HG03175 (cell line): ENCODE results near the gene PKHD1.

ENCODE experiments used
- ATAC-seq: cut with Tn5 transposase; IDR thresholded peaks from one replicate; pipeline ENCODE4 v1.9.1; 2021; ENCODE audit warnings: mild to moderate bottlenecking, moderate library complexity; ENCODE audit not compliant: unreplicated experiment

PKHD1 gene

DNA sequence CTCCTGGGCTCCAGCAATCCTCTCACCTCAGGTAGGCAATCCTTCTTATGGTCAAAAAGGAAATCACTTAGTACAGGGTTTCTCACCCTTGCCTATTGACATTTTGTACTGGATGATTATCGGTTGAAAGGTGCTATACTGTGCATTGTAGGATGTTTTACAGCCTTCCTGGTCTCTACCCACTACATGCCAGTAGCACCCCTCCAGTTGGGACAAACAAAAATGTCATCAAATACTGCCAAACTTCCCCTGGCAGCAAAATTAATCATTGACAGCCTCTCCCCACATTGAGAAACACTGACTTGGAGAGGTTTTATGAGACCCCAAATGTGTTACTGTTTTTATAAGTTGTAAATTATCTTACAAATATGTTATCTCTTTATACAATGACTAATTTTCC is 368.1 kb downstream of the PKHD1 start:
- ATAC-seq: no peak

GRCh38 chr6:51718533-51718932 is 368.9 kb downstream of the PKHD1 start:
- ATAC-seq: no peak

GRCh38 chr6:51717477-51717876 is 369.9 kb downstream of the PKHD1 start:
- no peak for ATAC-seq

DNA sequence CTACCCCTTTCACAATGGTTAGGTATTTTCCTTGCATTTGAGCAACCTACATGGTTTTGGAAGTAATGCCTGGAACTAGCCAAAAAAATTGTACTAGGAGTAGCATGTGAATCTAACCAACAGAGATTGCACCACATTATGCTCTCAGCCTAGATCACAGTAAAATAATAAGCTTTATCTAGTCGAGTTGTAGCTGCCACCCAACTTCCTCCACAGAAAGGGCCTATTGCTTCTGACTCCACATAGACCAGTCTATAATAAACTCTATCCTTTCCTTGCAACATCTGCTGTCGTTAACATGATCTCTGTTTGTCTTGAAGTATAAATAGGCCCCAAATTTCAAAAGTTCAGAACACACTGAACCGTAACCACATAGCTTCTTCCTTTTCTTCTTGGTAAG is 375.5 kb downstream of the PKHD1 start:
- no peak for ATAC-seq

DNA sequence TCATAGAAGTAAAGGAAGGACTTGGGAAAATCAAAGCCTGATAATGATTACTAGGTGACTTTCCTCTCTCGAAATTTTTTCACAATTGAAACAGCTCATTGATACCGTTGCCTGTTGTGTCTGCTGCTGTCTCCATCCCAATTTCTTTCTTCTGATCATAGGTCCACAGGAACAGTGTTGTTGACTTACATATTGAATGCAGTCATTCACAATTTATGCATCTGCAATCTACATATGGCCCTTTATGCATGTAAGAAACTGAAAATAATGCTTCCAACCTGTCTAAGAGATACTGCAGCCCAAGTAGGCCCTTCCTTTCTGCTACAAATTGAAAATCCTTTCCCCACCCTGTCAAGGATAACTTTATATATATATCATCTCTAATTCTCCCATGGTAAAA is 381.3 kb downstream of the PKHD1 start:
- no peak for ATAC-seq

DNA sequence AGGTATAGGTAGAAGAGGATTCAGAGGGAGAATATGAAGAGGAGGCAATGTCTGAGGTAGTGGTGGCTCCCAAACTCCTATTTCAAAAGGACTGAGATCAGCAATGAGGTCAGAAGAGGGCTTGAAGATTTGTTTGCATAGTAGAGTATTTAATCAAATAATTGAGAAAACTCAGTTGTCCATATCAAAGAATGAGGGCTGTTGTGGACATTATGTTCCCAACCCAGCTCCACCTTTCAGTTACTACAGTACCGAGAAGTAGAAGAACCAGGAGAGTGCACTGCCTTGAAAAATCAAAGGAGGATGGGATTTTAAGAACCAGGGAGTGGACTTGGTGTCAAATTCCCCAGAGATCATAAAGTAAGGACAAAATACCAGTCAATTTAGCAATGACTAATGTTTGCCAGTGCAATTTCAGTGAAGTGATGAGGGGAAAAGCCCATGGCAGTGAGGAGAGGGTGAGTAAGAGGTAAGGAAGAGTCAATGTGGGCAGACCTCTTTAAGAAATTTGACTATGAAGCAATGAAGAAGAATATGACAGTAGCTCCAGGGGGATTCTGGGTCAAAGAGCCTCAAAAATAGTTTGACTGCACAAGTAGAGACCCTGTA is 382.4 kb downstream of the PKHD1 start:
- no peak for ATAC-seq

GRCh38 chr6:51702851-51703250 is 384.6 kb downstream of the PKHD1 start:
- no peak for ATAC-seq

DNA sequence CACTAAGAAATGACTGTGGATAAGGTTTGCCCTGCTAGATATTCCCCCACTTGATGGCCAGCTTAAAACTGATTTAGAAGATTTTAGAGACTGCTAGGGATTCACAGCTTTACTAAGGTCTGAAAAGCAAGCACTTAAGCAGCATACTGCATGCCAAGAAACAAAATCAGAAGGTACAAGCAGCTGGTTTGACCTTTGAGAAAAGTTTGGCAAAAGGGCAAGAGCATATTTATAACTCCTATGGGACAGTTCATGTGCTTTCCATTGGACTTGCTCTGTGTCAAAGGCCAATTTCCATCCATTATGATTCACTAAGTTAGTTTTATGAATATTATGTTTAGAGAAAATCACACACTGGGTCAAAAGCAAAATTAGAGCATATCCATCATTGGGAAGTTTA is 402.8 kb downstream of the PKHD1 start:
- ATAC-seq: no peak

- ATAC-seq: no peak
These were observed 403.4 kb downstream of the PKHD1 start for GRCh38 chr6:51684038-51684437.

DNA sequence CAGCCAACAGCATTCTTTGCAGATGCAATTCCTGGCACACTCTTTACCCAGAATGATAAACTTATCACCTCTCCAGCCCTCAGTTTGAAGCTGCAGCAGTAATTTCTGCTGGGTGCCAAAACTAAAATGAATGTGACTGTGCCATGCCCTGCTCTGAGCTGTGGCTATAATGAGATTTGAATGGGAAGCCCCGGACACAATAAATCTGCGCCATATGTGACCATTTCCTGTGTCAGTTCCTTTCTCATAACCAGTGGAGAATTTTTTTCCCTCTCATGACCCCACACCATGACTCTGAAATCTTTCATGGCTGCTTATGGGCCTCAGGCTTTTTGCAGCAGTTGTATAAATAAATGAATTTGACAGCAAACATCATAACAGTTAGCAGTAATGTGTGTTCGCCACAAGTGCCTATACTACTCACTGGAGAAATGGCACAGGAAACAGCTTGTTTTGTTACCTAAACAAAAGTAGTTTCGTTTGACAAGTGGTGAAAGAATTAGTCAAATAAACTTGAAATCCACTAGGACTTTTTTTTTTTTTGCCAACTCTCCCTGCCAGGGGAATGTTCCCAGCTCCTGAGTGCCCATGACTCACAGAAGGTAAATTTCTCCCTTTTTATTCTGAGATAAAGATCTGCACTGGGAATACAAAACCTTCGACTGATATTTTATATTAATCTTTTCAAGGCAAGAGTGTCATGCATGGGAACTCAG is 408.4 kb downstream of the PKHD1 start:
- ATAC-seq: peak; percentile 78

DNA sequence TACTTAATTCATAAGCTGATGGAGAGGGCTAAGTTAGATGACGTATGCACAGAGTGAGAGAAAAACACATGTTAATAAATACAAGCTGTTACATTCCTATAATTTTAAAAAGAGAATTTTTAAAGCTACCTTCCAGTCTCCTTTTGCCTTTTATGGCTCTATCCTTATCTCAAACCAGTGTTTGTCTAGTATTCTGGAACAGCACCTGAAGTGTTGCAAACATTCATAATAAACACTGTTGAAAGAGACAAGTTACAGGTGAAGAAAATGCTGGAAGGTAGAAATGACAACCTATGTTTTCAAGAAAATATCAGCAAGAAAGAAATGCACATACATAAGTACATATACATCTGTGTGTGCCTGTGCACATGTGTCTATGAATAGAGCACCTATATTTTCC is 409.1 kb downstream of the PKHD1 start:
- no peak for ATAC-seq

DNA sequence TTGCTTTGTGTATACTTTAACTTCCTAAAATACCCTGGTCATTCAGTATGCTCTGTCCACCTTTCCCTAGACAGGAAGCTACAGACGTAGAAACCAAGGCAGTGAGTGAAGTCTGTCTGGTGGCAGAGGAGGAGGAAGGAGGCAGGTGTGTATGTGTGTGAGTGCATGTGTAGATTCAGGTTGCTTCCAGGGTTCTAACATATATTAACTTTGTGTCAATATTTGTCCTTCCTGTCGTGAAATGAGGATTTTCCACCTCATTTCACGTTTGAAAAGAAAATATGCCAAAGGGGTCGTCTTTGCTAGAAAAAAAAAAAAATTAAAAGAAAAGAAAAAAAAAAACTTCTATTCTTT is 411.5 kb downstream of the PKHD1 start:
- no peak for ATAC-seq

DNA sequence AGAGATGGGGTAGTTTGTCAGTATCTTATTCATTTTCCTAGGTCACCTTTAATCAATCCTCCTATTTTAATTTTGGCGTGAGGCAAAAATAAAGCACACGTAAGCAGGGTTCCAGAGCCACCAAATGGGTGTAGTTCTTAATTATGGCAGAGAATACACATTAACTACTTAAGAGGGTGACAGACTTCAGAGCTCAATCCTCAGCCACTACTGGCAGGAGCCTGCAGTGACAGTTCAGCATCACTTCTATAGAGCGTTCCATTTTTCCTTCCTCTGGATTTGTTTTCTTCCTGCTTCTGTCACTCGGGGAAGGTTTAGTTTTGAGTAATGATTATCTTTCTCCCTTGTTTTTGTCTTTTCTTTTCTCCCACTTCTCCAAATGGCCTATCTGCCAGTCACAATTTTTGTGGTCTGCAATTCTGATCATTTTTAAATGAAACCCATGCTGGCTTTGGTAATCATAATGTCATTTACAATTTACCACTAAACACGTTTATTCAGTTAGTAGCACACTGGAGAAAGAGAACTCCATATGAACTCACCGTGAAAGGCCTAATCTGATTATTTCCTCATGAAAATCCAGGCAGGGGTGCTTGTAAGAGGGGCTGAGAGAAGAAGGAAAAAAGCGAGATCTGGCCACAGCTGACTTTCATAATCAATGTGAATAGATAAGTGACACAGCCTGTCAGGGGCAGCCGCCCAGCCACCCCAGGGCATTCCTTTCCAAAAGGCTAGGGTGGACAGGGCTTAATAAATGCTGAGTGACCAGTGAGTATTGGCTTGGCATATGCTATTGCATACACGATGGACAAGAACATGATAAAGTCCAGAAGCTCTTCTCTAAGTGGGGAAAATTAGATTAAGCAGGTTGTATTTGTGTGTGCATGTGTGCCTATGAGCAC is 412.1 kb downstream of the PKHD1 start:
- ATAC-seq: no peak

GRCh38 chr6:51663525-51663924 is 423.9 kb downstream of the PKHD1 start:
- no peak for ATAC-seq

DNA sequence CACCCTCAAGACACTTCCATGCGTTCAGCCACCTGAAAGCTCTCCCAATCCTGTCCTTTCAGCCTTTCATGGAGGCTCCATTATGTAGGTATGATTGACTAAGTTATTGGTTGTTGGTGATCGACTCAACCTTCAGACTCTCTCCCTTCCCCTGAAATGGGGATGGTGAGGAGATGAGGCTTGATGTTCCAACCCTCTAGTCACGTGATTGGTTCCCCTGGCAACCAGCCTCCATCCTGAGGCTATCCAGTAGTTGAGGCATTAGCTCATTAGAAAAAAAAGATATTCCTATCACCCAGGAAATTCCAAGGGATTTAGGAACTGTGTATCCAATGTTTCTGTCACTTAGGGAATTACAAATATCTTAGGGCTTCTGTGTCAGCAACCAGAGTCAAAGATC is 426.6 kb downstream of the PKHD1 start:
- no peak for ATAC-seq

GRCh38 chr6:51657491-51657890 is 429.9 kb downstream of the PKHD1 start:
- ATAC-seq: no peak

- no peak for ATAC-seq
These were observed 431.9 kb downstream of the PKHD1 start for GRCh38 chr6:51655517-51655916.

- no peak for ATAC-seq
These were observed 432.8 kb downstream of the PKHD1 start for GRCh38 chr6:51654647-51655046.

- ATAC-seq: no peak
These were observed 436.1 kb downstream of the PKHD1 start for GRCh38 chr6:51651132-51651817.

DNA sequence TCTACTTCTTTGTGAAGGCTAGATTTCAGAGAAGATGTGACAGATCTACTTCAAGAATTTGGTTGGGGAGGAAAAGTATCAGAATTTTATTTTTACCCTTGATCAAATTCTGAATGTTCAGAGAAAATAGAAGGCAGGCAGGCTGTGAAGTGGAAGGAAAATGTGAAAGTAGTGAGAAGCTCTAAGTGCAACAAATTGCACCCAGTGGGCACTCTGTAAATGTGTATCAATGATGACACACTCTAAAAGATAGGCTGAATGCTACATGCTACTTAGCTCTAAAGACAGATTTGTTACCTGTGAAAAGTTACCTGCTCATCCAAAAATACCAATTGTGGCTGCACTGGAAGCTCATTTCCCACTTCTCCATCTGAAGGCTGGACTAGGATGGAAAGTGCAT is 438.6 kb downstream of the PKHD1 start:
- ATAC-seq: no peak

- ATAC-seq: no peak
These were observed 439.2 kb downstream of the PKHD1 start for GRCh38 chr6:51648236-51648635.
